ENCODE results near the gene OOSP2.
A peak's percentile ranks its signal among the peaks of the same experiment; 100 is the strongest.
"Not testable (repeated sequence)": the region's sequence is repeated elsewhere in the genome, so short reads cannot be mapped to it uniquely, and the experiment has no call there.

Gene OOSP2

GRCh38 chr11:60018058-60018457 lies 22.2 kb upstream of the OOSP2 start:
- TF ChIP-seq CTCF (IDR thresholded peaks at IDR 0.05; ENCODE audit: insufficient read depth, low read length), result no peak
- no peak for DNase-seq (ENCODE audit: low read depth in 1 of 2, low spot score in 1 of 2)
- no peak overlapping the region for H3K27ac ChIP-seq (replicated peaks)
- H3K4me3 ChIP-seq (replicated peaks; ENCODE audit: insufficient read depth, low read length), result no peak overlapping the region
- H3K27me3 ChIP-seq (ENCODE audit: insufficient read depth, poor library complexity, severe bottlenecking), result no peaks in the 10 kb centered on the region

GRCh38 chr11:60020376-60020775 lies 19.8 kb upstream of the OOSP2 start:
- not testable (repeated sequence) for H3K27me3 ChIP-seq (ENCODE audit: insufficient read depth, poor library complexity, severe bottlenecking); H3K4me3 ChIP-seq (replicated peaks; ENCODE audit: insufficient read depth, low read length); H3K27ac ChIP-seq (replicated peaks); DNase-seq (ENCODE audit: low read depth in 1 of 2, low spot score in 1 of 2)

GRCh38 chr11:60029015-60029632 lies 11.1 kb upstream of the OOSP2 start:
- TF ChIP-seq REST (IDR thresholded peaks at IDR 0.05; ENCODE audit: insufficient replicate concordance, low read depth), result no peak
- Histone ChIP-seq H3K27me3 (ENCODE audit: insufficient read depth, poor library complexity, severe bottlenecking) (no peaks in the 10 kb centered on the region), H3K4me3 (replicated peaks; ENCODE audit: insufficient read depth, low read length) (no peak overlapping the region), H3K27ac (replicated peaks) (no peak overlapping the region)
- DNase-seq (ENCODE audit: low read depth in 1 of 2, low spot score in 1 of 2), result no peak

- H3K4me3 ChIP-seq (replicated peaks; ENCODE audit: insufficient read depth, low read length); H3K27ac ChIP-seq (replicated peaks); DNase-seq (ENCODE audit: low read depth in 1 of 2, low spot score in 1 of 2); H3K27me3 ChIP-seq (ENCODE audit: insufficient read depth, poor library complexity, severe bottlenecking): not testable (repeated sequence)
Measured at GRCh38 chr11:60050422-60050821, 10.2 kb downstream of the OOSP2 start.

- not testable (repeated sequence) for H3K4me3 ChIP-seq (replicated peaks; ENCODE audit: insufficient read depth, low read length); DNase-seq (ENCODE audit: low read depth in 1 of 2, low spot score in 1 of 2); H3K27me3 ChIP-seq (ENCODE audit: insufficient read depth, poor library complexity, severe bottlenecking); H3K27ac ChIP-seq (replicated peaks)
Measured at GRCh38 chr11:60050839-60051238, 10.6 kb downstream of the OOSP2 start.

- peak; percentile 96 to 99 for DNase-seq (ENCODE audit: low read depth in 1 of 2, low spot score in 1 of 2)
- Histone ChIP-seq H3K4me3 (replicated peaks; ENCODE audit: insufficient read depth, low read length) (peak within 1 kb of the TSS; percentile 60), H3K27me3 (ENCODE audit: insufficient read depth, poor library complexity, severe bottlenecking) (no peaks in the 10 kb centered on the region), H3K27ac (replicated peaks) (peak within 1 kb of the TSS; percentile 95)
- TF ChIP-seq GABPA (IDR thresholded peaks at IDR 0.05; ENCODE audit: low read depth) (peak; percentile 40; the same call in 1 of the 2 replicates), CTCF (IDR thresholded peaks at IDR 0.05; ENCODE audit: insufficient read depth, low read length) (no peak), POLR2AphosphoS5 (IDR thresholded peaks at IDR 0.05; ENCODE audit: low read depth) (peak; percentile 99), SPI1 (IDR thresholded peaks at IDR 0.05; ENCODE audit: borderline replicate concordance, low read depth) (peak; percentile 47; the same call in 1 of the 2 replicates)
Measured at GRCh38 chr11:60056349-60056969, 16.2 kb downstream of the OOSP2 start, which contains the start of gene MS4A3. TSS of gene MS4A3 (plus strand) at chr11:60056665. CDS start at chr11:60061161, 4,496 bp downstream.

All from HL-60 (cell line).